ENCODE results near the gene MYO5B.
"Not testable (repeated sequence)": the region's sequence is repeated elsewhere in the genome, so short reads cannot be mapped to it uniquely, and the experiment has no call there.

Gene MYO5B

DNA sequence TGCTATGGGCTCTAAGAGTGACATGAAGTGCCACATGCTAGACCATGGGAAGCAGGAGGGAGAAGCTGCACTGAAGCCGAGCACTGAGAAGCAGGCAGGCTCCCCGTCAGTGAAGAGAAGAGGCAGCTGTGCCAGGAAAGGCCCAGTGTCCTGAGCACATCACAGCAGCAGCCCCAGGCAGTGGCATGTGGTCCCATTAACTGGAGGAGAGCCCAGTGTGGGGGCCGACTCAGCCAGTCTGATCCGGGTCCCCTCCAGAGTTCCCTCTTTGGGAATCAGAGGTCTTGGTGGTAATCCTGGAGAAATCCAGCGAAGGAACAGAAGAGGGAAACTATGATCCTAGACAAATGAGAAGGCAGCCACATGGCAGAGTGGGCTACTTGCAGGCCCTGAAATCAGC lies 284.9 kb downstream of the MYO5B start:
- no peak for DNase-seq

- DNase-seq: no peak
Observed at GRCh38 chr18:49907346-49907929, 287.5 kb downstream of the MYO5B start.

GRCh38 chr18:49905771-49906170 lies 289.2 kb downstream of the MYO5B start:
- DNase-seq: no peak

GRCh38 chr18:49904871-49905555 lies 289.9 kb downstream of the MYO5B start:
- DNase-seq: no peak

DNA sequence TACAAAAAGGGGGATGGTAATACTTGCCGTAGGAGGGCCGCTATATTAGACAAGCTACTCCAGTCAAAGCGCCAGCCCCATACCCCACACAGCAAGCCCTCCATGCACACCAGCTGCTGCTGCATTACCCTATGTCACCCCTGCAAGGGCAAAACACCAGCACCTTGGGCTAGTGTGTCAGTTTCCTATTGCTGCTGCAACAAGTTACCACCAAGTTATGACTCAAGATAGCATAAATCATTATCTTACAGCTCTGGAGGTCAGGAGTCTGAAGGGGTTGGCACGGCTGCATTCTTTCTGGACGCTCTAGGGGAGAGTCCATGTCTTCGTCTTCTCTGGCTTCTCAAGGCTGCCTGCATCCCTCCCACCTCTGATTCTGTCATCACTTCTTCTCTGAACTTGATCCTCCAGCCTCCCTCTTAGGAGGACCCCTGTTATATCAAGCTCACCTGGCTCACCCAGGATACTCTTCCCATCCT lies 293.0 kb downstream of the MYO5B start:
- no peak for DNase-seq

DNA sequence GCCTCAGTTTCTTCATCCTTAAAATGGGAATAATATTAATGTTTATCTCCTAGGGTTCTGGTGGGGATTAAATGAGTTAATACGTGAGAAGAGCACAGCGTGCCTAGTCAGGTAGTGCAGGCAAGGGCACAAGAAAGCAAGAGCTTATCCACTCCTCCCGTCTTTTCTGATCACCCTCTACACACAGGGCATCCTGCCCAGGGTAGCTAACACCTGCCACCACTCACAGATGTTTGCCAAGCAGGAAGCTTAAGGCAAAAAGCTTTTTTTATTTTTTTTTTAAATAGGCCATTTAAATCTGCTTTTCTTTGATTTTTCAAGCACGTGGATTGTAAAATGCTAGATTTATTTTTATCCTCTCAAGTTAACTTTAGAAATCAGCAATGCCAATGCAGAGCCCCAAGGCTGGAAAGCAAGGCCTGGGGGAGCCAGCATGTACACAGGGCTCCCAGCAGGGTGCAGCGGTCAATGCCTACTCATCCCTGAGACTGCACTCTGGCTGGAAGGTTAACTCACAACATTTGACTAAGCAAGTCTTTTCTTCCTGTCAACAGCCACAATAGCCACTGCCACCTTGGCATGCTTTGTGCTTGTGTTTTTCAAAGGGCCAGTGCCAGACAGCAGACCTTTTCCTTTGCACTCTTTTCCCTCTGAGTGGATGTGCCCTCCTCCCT lies 295.2 kb downstream of the MYO5B start:
- no peak for DNase-seq

- DNase-seq: peak in 1 of 2 donors; percentile 27
Observed at GRCh38 chr18:49898421-49898820, 296.5 kb downstream of the MYO5B start.

GRCh38 chr18:49894517-49895226 lies 300.3 kb downstream of the MYO5B start:
- DNase-seq: no peak

- DNase-seq: no peak
Observed at GRCh38 chr18:49893036-49893435, 301.9 kb downstream of the MYO5B start.

GRCh38 chr18:49892148-49892924 lies 302.6 kb downstream of the MYO5B start:
- no peak for DNase-seq

DNA sequence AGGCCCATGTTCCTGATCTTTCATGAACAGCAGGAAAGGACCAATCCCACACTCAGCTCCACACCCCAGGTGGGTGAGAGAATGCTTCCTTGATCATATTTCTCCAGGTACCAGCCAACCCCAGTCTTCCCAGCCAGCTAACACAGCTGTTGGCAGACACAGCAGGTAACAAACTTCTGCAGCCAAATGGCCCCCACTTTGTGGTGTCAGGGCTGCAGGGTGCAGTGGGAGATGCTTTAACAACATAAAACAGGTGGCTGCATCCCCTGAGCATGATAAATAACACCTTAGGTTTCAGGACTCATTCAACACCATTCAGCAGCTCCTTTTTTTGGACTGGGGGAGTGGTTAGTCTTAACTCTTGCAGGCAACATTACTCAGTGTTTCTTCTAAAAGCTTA lies 304.9 kb downstream of the MYO5B start:
- DNase-seq: no peak

- DNase-seq: not testable (repeated sequence)
Observed at GRCh38 chr18:49889552-49889951, 305.4 kb downstream of the MYO5B start.

GRCh38 chr18:49886891-49887764 lies 307.8 kb downstream of the MYO5B start:
- DNase-seq: no peak

- DNase-seq: no peak
Observed at GRCh38 chr18:49884959-49885358, 310.0 kb downstream of the MYO5B start.

GRCh38 chr18:49884465-49884864 lies 310.5 kb downstream of the MYO5B start:
- DNase-seq: no peak

- DNase-seq: no peak
Observed at GRCh38 chr18:49880661-49881060, 314.3 kb downstream of the MYO5B start.

GRCh38 chr18:49879271-49879580 lies 315.7 kb downstream of the MYO5B start:
- DNase-seq: no peak

DNA sequence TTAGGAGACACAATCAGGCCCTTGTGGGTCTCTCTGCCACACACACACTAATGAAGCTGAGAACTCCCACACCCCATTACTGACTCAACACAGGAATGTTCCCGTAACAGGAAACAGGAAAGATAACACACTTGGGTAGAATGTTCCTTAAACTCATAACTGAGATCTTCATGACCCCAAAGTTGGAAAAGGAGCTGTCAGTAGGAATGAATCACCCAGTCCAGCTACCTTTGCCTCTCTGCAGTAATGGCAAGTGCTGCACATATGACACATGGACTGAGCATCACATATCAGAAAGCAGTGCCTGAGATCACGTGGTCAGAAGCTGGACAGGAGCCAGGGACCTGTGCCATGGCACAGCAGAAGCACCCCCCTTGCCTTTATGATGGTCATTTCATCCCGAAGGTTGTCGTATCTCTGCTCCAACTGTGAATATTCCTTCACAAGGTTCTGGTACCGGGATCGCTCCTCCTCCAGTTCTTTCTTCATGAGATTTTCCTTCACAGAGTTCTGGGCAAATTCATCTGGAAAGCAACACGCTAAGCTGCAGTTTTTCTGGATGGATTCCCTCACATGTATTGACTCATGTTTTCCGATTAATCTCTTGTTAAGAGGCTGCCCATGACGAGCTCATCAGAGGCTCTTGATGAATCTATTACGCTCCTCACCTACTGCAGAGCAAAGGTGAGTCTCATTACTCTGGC lies 316.2 kb downstream of the MYO5B start:
- no peak for DNase-seq

GRCh38 chr18:49878015-49878414 lies 316.9 kb downstream of the MYO5B start:
- DNase-seq: no peak

DNA sequence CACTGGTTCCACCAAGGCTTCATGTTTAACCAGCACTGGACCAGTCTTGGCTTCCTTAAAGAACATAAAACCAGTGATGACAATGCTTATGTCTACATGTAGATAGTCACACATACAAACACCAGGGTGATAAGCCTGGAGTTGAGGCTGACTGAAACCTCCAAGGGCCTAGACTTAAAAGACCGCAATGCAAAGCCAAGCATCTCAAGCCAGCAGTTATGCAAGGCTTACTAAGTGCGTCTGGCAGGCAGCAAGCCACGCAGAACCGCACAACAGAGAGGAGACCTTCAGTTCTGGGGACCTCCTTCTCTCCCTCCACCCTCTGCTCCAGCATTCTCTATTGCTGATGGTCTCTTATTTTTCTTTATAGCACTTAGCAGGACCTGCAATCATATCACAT lies 318.4 kb downstream of the MYO5B start:
- DNase-seq: no peak

DNA sequence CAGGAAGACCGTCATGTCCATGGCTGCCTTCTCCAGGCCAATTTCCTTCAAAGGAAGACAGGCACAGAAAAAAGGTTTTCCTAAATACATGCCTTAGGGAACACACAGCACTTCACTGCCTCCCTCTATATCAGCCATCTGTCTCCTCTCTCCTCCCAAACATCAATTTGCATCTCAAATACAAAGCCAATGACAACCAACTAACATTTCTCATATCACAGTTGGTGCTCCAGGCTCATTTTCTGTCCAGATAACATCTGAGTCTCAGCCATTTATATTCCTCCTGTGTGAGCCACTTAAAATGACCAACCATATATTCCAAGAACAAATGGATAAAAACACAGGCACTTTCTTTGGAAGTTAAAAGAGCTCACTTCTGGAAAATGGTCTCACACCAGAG lies 319.2 kb downstream of the MYO5B start:
- DNase-seq: no peak
